Measurements from ENCODE around the gene SRGAP1. TPM values are rescaled to one million over a fixed set of nuclear protein-coding genes. Genes with fewer than 3 reads are reported as not detected.
"Not testable (repeated sequence)": the region's sequence is repeated elsewhere in the genome, so short reads cannot be mapped to it uniquely, and the experiment has no call there.

Gene SRGAP1
- total RNA-seq, 1 experiment from 2014 or later: 0.97 TPM

GRCh38 chr12:64064706-64065105 is 220.2 kb downstream of the SRGAP1 start:
- Histone ChIP-seq H3K4me3 (ENCODE audit: insufficient read depth, low read depth, low read length) (no peak overlapping the region), H3K36me3 (replicated peaks; ENCODE audit: control insufficient read depth, insufficient read depth, low read length) (no peaks in the 10 kb centered on the region), H3K27me3 (ENCODE audit: control insufficient read depth, insufficient read depth, low read length) (no peaks in the 10 kb centered on the region)
- no peak for DNase-seq

DNA sequence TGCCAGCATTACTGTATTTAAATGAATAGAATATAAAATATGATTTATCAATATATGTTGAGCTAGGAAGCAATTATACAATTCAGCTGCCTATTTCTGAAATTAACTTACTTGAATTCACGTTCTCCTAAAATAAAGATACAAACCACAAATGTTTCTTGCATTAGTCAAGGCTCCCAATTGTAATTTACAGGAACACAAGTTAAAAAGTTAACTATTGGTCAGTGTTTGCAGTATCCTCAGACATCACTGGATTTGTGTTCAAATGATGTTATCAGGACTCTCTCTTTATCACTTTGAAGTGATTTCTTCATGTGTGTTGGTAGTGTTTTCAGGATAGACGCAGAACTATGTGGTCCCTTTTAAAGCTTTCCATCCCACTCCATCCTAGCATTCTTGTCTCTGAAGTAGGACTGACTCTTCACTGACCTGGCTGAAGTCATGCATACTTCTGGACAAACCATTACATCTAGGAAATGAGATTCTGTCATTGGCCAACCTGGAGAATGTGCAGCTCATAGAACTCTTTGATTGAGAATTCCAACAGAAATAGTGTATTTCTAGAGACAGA is 221.5 kb downstream of the SRGAP1 start:
- no peaks in the 10 kb centered on the region for H3K36me3 ChIP-seq (replicated peaks; ENCODE audit: control insufficient read depth, insufficient read depth, low read length)
- H3K27me3 ChIP-seq (ENCODE audit: control insufficient read depth, insufficient read depth, low read length): no peaks in the 10 kb centered on the region
- no peak for DNase-seq
- H3K4me3 ChIP-seq (ENCODE audit: insufficient read depth, low read depth, low read length): no peak overlapping the region

GRCh38 chr12:64066776-64067175 is 222.3 kb downstream of the SRGAP1 start:
- DNase-seq: no peak
- H3K36me3 ChIP-seq (replicated peaks; ENCODE audit: control insufficient read depth, insufficient read depth, low read length): no peaks in the 10 kb centered on the region
- no peak overlapping the region for H3K4me3 ChIP-seq (ENCODE audit: insufficient read depth, low read depth, low read length)
- H3K27me3 ChIP-seq (ENCODE audit: control insufficient read depth, insufficient read depth, low read length): no peaks in the 10 kb centered on the region

DNA sequence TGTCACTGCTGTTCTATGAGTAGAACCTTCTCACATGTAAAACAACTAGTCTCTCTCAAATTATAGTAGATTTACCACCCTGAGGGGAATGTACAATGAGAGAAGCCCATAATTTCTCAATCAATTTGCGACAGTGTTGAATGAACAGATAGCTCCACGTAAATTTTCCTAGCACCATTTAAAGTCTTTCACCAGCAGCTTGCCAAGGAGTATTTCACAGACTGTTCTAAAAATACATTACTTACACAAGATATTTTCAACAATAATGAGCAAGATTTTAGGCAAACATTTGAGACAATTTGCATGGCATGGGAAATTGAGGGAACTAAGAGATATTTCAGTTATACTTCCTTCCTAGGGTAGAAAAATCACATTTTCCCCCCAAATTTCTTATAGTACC is 226.0 kb downstream of the SRGAP1 start:
- Histone ChIP-seq H3K36me3 (replicated peaks; ENCODE audit: control insufficient read depth, insufficient read depth, low read length) (no peaks in the 10 kb centered on the region), H3K27me3 (ENCODE audit: control insufficient read depth, insufficient read depth, low read length) (no peaks in the 10 kb centered on the region), H3K4me3 (ENCODE audit: insufficient read depth, low read depth, low read length) (no peak overlapping the region)
- no peak for DNase-seq

GRCh38 chr12:64072916-64073575 is 228.5 kb downstream of the SRGAP1 start:
- Histone ChIP-seq H3K4me3 (ENCODE audit: insufficient read depth, low read depth, low read length) (no peak overlapping the region), H3K36me3 (replicated peaks; ENCODE audit: control insufficient read depth, insufficient read depth, low read length) (no peaks in the 10 kb centered on the region), H3K27me3 (ENCODE audit: control insufficient read depth, insufficient read depth, low read length) (no peaks in the 10 kb centered on the region)
- no peak for DNase-seq

DNA sequence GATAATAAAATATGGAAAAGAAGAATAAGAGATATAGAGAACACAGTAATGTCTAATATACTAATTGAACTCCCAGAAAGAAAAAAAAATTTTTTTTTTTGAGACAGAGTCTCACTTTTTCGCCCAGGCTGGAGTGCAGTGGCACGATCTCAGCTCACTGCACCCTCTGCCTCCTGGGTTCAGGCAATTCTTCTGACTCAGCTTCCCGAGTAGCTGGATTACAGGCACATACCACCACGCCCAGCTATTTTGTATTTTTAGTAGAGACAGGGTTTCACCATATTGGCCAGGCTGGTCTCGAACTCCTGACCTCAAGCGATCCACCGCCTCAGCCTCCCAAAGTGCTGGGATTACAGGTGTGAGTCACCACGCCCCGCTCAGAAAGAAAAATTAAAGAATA is 232.1 kb downstream of the SRGAP1 start:
- not testable (repeated sequence) for H3K4me3 ChIP-seq (ENCODE audit: insufficient read depth, low read depth, low read length); H3K27me3 ChIP-seq (ENCODE audit: control insufficient read depth, insufficient read depth, low read length); DNase-seq; H3K36me3 ChIP-seq (replicated peaks; ENCODE audit: control insufficient read depth, insufficient read depth, low read length)

DNA sequence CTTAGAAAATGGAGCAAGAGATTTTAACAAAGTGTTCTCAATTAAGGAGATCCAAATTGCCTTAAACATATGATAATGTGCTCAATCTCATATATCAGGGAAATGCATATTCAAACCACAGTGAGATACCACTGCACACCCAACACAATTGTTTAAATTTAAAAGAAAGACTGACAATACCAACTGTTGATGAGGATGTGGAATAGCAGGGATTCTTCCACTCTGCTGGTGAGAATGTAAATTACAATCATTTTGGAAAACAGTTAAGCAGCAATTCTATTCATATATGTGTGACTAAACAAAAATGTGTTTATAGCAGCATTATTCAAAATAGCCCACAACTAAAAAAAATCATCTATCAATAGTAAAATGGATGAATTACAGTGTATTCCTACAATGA is 233.4 kb downstream of the SRGAP1 start:
- no peak for DNase-seq
- no peaks in the 10 kb centered on the region for H3K27me3 ChIP-seq (ENCODE audit: control insufficient read depth, insufficient read depth, low read length)
- no peaks in the 10 kb centered on the region for H3K36me3 ChIP-seq (replicated peaks; ENCODE audit: control insufficient read depth, insufficient read depth, low read length)
- no peak overlapping the region for H3K4me3 ChIP-seq (ENCODE audit: insufficient read depth, low read depth, low read length)

DNA sequence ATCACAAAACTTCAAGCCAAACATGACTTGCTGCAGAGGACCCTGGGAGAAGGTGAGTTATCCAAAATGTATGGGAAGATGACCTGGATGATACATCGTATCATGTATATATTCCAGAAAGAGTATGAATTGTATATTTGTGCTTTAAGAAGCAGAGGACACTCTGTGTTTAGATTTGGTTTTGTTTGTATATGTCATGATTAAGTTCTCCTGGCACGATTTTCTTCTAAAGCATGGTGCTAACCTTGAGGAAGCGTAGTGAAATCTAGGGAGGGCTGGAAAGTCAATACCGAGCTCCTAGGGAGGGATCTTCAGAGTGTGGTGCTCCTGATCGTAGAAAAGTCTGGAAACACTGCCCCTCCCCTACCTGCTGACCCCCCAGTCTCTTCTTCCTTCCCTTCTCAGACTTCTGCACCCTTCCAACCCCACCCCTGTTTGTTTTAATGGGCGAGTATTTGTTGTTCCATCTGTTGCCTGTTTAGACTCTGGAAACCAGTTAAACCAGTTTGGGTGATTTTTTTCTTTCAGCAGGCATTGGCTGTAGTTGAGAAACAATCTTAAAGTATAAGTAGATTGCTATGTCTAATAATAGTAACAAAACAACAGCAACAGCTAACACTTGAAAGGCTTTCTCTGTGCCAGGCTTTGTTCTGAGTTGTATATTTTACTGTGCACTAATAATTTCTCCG is 236.0 kb downstream of the SRGAP1 start:
- Histone ChIP-seq H3K36me3 (replicated peaks; ENCODE audit: control insufficient read depth, insufficient read depth, low read length) (no peaks in the 10 kb centered on the region), H3K27me3 (ENCODE audit: control insufficient read depth, insufficient read depth, low read length) (no peaks in the 10 kb centered on the region), H3K4me3 (ENCODE audit: insufficient read depth, low read depth, low read length) (no peak overlapping the region)
- DNase-seq: no peak

- no peaks in the 10 kb centered on the region for H3K36me3 ChIP-seq (replicated peaks; ENCODE audit: control insufficient read depth, insufficient read depth, low read length)
- no peaks in the 10 kb centered on the region for H3K27me3 ChIP-seq (ENCODE audit: control insufficient read depth, insufficient read depth, low read length)
- no peak overlapping the region for H3K4me3 ChIP-seq (ENCODE audit: insufficient read depth, low read depth, low read length)
- DNase-seq: no peak
Measured at GRCh38 chr12:64081008-64081404, 236.5 kb downstream of the SRGAP1 start.

DNA sequence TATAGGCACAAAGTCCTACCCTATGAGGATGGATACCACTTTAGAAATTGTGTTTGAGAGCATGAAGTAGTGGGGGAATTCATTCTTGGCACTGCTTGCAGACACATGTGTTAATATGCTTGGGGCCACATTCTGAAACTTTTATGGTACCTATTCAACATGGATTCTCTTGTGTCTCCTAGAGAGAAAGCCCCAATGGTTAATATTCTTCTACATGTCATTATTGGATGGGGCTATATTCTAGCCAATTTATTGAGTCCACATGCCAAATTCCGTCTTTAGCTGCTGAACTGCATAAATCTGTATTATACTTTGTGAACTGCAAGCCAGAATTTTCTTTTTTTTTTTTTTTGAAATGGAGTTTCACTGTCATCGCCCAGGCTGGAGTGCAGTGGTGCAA is 237.6 kb downstream of the SRGAP1 start:
- no peaks in the 10 kb centered on the region for H3K36me3 ChIP-seq (replicated peaks; ENCODE audit: control insufficient read depth, insufficient read depth, low read length)
- DNase-seq: no peak
- no peaks in the 10 kb centered on the region for H3K27me3 ChIP-seq (ENCODE audit: control insufficient read depth, insufficient read depth, low read length)
- H3K4me3 ChIP-seq (ENCODE audit: insufficient read depth, low read depth, low read length): no peak overlapping the region

DNA sequence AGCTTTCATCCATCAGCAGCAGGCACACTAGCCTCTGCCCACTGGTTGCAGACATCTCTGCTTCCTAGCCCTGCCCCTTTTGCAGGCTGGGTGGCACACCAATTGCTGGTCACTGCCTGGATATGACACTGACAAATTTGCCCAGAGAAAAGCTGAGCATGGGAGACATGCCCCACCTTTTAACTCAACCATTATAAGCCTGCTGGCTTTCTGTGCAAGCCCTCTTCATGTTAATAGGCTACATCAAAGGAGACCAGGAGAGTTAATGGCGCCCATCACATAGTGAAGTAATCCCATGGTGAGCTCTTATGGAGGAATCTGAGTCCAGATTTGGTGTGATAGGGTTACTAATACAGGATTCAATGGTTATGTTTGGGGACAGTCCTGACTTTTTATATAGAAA is 238.4 kb downstream of the SRGAP1 start:
- Histone ChIP-seq H3K36me3 (replicated peaks; ENCODE audit: control insufficient read depth, insufficient read depth, low read length) (no peaks in the 10 kb centered on the region), H3K4me3 (ENCODE audit: insufficient read depth, low read depth, low read length) (no peak overlapping the region)

DNA sequence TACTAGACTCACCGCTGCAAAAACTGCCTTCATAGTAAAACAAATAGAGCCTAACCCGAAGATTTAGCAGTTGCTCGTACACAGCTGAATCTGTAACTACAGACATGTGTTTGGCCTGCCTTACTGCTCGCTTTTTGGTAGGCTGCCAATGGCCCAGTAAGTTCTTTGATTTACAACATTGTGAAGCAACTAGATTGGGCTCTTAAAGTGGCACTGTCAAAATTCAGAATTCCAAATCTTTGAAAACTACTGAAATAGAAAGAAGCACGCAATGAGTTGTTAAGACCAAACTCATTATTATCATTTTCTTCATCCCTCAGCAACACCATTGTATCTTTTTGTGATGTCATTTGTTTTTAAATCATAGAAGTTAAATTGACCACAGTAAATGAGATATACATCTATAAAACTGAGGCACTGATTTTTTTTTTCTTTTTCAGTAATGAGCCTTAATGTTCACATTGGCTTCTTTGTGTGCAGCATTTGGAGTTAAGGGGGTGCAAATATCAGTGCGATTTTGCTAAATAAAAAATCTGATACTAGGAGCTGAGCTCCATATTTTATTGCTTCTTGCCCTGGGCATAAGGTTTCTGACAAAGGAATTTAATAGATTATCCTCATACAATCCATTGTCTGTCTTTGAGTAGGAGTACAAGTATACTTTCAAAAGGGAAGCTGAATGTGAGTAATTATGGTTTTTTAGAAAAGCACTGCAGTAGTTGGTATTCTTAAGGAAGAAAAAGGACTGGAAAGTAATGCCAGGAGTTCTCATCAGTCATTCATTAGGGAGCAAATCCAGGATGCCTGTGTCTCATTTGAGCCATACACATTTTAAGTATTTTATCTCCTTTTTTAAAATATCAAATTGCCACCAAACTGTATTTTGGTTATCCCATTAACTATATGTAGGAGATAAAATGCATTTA is 239.0 kb downstream of the SRGAP1 start:
- Histone ChIP-seq H3K36me3 (replicated peaks; ENCODE audit: control insufficient read depth, insufficient read depth, low read length) (no peaks in the 10 kb centered on the region), H3K27me3 (ENCODE audit: control insufficient read depth, insufficient read depth, low read length) (no peaks in the 10 kb centered on the region), H3K4me3 (ENCODE audit: insufficient read depth, low read depth, low read length) (no peak overlapping the region)
- DNase-seq: no peak

More for the DNA sequence above, 238.4 kb downstream of the SRGAP1 start:
- DNase-seq: no peak
- no peaks in the 10 kb centered on the region for H3K27me3 ChIP-seq (ENCODE audit: control insufficient read depth, insufficient read depth, low read length)

DNA sequence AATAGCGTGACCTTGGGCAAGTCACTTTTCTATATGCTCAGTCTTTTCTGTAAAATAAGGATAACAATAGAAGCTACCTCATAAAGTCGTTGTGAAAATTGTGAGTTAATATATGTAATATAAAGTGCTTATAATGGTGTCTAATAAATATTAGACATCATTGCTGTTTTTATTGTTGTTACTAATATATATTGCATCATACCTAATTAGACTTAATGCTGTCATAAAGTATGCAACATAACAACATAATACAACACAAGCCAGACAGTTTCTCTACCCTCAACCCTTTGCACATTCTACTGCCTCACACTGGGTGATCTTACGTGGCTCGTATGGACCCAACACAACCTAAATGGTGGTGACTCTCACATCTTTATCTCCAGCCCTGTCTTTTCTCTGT is 240.7 kb downstream of the SRGAP1 start:
- Histone ChIP-seq H3K27me3 (ENCODE audit: control insufficient read depth, insufficient read depth, low read length) (no peaks in the 10 kb centered on the region), H3K4me3 (ENCODE audit: insufficient read depth, low read depth, low read length) (no peak overlapping the region), H3K36me3 (replicated peaks; ENCODE audit: control insufficient read depth, insufficient read depth, low read length) (no peaks in the 10 kb centered on the region)
- DNase-seq: no peak

GRCh38 chr12:64085996-64086395 is 241.5 kb downstream of the SRGAP1 start:
- no peak overlapping the region for H3K4me3 ChIP-seq (ENCODE audit: insufficient read depth, low read depth, low read length)
- no peak for DNase-seq
- no peaks in the 10 kb centered on the region for H3K27me3 ChIP-seq (ENCODE audit: control insufficient read depth, insufficient read depth, low read length)
- no peaks in the 10 kb centered on the region for H3K36me3 ChIP-seq (replicated peaks; ENCODE audit: control insufficient read depth, insufficient read depth, low read length)

Data from H7 (cell line).